Stimulated activated CD4-positive, alpha-beta T cell treated with anti-CD3 and anti-CD28 coated beads, Interleukin-1b, Interleukin-23, amount 100 ng/mL, for 24 hours (primary cell): ENCODE measurements around the gene MYO15B.

Source experiments
- DNase-seq, 4 experiments: peaks; one replicate each; pipeline ENCODE4 v3.0.0-alpha.2; 2020; ENCODE audit warnings: low read depth in 4 of 4, low spot score in 1 of 4

MYO15B gene

DNA sequence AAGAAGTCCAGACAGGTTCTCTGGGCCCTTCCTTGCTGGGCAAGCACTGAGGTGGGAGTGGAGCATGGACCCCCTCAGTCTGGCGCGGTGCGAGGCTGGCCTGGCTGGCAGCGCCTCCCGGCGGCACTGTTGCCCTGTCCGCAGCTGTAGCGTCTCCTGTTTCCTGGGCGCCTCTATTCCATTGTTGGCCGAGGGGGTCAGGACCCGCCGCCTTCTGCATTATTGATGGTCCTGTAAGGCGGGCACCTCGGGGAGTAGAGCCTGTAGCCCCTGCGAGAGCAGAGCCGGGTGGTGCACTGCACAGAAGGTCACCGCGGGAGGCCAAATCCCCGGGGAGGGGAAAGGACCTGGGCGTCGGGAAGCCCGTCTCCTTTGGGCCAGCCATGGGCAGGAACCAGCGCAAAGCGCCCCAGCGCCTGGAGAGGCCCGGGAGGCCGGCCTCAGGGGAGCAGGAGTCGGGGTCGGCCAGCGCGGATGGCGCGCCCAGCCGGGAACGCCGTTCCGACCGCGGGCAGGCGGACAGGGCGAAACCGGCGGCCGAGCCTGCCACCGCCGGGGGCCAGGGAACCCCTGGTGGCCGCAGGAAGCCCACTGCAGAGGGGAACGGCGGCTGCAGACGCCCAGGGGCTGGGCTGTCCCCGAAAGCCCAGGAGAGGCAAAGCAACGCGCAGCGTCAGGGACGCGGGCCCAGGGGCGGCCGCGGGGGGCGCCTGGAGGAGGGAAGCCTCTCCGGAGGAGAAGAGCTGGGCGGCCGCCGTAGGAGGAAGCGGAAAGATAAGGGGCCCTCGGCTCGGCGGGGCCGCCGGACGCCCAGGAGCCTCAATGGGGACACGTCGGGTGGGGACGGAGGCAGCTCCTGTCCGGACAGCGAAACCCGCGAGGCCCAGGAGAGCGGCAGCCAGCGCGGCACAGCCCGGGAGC, at the start of gene MYO15B:
Gene MYO15B (plus strand): TSS at position 126 of the 921 bp plus-strand sequence. CDS start 258 bp downstream, at position 384.
- DNase-seq = peak in 3 of 4 experiments; percentile 18 to 46 (median 28)

DNA sequence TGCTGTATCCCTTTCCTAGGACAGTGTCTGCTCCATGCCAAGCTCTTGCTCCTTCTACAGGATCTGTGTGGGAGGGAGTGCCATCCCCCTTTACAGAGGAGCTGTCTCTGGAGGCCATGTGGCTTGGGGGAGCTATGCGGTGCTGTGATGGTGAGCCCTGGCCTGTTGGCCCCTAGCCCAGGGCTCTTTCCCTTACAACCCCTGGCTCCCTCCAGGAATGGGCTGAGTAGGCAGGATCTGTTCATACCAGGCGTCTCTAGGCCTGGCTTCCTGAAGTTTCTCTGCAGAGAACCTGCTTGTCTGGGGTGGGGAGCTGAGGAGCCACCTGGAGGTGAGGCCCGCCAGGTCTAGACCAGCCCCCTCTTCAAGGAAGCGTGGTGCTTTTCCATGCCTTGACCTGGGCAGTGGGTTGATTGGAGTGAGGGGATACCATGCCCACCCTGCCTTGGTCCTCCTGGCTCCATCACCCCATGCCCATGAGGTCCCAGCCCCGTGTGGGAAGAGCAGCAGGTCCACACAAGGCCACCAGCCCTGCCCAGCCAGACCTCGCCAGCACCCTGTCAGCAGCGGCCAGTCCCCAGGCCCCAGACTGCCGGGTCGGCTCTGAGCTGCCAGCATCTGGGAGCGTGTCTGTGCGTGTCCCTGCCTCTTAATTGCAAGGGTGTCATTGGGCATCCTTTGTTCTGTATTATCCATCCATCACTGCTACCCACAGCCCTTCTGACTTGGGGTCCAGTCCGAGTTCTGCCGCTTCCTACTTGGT, 47.5 kb upstream of the MYO15B start:
- DNase-seq = no peak

DNA sequence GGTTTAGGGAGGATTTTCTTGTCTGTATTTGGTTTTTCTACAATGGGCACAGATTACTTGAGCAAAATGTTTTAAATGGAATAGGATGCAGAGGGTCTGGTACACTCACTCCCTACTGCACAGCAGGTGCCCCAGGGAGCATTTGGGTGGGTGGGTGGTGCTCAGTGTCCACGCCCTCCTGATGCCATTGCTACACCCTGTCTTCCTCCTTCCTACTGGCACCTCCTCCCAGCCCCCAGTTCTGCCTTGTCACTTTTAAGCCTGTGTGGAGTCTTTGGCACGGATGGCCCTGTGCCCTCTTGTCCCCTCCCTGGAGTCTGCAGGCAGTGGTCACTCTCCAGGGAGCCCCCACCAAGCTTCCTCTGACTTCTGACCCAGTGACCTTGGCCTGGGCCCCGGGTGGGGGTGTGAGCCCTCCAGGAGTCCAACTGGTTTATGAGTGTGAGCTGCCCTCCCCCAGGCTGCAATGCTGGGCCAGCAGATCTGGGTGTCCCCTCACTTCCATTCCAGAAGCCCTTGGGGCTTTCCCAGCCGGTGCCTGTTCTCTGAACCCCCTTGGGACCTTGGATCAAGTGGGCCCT, 46.6 kb upstream of the MYO15B start:
- DNase-seq = no peak

DNA sequence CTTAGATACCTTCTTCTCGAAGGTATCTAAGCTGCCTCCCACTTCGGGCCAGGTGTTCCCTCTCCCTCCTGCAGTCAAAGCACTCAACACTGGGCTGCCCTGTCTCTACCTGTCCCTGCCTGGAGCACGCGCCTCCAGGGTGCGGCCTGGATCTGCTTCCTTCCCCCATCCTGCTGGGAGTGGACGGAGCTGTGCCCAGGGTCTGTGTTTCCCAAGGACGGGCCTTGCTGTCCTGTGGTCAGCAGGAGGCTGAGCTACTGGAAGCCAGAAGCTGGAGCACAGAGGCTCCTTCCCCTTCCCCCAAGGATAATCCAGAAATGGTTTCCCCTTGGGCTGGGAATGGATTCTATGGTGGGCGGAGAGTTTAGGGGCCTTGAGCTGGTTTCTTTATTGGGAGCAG, 45.4 kb upstream of the MYO15B start:
- DNase-seq = no peak

DNA sequence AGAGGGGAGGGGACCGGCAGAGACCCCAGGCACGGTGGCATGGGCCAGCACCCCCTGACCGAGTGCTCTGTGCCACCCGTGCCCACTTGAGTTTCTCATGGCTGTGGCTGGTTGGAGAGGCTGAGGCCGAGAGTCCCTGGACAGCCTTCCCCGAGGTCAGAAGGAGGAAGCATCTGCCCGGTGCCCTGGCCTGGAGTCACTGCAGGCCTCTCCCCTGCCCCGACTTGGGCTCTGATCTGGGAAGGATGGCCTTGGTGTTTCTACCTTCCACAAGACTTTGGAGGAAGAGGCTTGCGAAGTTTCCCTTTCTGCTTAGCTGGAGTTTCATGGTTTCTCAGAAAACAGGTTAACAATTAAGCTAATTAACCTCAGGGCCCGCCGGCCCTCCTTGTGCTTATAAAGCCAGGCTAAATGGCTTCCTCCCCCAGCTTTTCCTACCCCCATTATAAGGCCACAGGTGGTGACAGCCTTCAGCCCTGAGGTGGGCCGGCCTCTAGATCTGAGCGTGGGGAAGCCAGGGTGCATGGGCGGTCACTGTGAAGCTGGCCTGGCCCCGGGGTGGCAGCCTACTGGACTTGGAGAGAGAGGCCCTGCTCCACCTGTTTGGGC, 44.8 kb upstream of the MYO15B start:
- no peak for DNase-seq

DNA sequence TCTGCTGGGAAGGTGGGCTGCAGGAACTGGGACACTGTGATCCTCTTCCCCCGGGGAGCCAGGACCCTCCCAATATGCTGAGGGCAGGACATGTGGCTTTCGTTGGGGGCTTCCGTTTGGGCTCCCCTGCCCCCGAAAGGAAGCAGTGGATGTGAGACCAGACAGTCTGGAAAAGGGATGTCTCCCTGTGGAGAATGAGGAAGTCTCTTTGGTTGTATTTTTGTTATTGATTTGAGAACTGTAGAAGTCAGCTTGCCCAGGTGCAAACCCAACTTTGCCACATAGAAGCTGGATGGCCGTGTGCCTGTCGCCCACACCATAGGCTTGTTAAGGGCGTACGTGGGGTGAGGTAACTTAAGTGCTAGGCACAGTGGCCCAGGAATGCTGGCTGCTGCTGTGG, 43.4 kb upstream of the MYO15B start:
- no peak for DNase-seq

DNA sequence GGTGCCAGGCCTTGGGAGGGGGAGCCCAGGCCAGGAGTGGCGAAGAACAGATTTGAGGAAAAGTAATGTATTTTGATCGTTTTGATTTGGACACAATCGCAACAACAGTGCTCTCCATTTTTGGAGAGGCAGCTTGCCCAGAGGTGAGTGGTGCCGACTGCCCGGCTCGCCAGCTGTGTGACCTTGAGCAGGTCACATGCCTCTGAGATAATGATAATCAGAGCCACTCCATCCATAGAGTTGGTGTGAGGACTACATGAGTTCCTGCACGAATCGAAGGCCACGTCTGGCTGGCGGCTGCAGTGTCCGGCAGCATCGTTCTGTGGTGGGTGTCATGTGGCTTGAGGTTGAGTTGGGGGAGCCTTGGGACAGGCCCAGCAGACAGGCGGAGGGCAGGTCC, 41.4 kb upstream of the MYO15B start:
- DNase-seq = no peak

DNA sequence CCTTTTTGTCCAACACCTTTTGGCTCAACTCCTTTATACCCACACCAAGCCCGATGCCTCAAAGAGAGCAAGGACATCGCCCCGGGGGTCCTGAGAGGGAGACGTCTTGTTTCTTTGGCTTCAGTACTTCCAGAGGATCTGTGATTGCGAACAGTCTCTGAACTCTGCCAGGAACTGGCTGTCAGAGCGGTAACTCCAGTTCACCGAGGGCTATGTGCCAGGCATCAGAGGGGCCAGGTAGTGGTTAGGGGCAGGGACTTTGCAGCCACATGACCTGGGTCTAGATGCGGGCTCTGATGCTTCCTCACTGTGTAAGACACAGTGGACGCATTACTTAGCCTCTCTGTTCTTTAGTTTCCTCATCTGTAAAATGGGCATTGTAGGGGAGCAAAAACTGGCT, 40.5 kb upstream of the MYO15B start:
- DNase-seq = no peak

DNA sequence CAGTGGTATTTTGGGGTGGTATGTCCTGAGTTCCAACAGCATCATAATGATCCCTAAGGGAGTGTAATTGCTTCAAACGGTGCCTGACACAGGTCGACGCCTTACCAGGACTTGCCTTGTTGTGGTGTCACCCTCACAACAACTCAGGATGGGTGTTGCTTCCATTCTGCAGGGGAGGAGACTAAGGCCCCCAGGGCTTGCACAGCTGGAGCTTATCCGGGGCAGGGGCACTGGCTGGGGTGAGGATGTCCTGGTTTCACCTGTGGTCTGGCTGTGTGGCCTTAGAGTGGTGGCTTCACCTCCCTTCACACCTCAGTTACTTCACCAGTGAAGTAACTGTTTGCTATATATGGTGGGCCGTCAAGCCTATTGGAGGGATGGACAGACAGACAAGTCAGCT, 38.8 kb upstream of the MYO15B start:
- DNase-seq = no peak

DNA sequence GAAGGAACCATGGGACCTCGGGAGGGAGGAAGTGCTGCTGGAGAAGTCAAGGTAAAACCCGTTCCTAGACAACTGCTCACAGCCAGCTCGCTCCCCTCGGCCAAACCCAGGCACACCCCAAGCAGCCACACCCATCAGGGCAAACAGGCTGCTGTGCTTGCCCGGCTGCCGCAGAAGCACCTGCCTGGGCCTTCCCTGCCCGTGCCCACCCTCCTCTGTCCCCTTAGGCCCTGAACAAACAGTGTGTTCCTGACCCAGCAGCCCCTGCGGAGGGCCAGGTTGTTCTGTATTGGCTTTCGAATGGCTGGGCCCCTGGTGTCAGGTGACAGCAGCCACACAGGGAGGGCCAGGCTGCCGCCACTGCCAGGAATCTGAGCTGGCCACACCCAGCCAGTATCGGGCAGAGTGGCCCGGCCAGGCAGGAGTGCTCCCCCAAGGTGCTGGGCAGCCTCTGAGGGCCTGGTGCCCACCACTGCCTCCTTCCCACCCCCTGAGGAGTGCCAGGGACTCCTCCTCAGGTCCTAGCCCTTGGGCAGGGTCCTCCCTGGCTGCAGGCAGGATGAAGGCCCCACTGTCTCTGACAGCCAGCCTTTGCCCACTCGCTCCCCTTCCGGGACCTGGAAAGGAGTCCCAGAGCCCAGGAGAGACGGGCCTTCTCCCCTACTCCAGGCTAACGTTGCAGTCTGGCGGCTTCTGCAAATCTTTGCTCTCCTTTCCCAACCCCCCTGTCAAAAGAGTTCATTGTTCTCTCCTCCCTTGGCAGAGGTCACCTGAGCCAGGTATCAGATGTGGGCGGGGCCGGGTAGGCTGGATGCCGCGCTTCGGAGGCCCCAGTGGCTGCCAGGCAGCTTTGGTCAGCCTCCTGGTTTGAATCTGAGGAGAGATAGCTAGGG, 38.1 kb upstream of the MYO15B start:
- DNase-seq = no peak

DNA sequence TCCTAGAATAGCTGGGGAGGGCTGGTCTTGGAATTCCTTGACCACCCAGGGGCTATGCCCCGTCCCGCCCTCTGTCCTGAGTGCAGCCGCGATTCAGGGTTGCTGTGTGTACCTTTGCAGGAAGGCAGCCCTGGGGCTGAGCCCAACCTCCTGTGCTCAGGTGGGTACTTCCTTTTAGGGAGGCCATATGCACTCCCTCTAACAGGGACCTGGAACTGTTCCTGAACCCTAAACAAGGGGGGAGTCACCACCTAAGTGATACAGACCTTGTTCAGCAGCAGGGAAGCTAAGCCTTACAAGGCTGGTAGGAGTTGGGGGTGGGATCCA, 37.5 kb upstream of the MYO15B start:
- no peak for DNase-seq

DNA sequence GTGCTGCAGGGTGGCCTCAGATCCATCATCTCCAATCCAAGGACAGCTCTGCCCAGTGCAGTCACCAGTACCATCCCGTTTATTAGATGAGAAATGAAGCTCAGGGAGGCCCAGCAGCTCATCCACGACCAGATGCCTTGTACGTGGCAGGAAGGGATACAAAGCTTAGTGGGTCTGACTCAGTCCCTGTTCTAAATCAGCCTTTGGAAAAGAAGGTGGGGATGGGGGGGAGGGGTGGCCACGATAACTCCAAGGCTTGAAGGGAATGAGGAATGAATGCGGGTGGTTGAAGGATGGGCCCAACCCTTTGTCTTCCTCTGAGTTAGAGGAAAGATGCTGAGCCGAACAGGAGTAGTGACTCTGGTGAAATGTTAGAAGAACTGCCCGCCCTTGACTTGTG, 36.3 kb upstream of the MYO15B start:
- no peak for DNase-seq

DNA sequence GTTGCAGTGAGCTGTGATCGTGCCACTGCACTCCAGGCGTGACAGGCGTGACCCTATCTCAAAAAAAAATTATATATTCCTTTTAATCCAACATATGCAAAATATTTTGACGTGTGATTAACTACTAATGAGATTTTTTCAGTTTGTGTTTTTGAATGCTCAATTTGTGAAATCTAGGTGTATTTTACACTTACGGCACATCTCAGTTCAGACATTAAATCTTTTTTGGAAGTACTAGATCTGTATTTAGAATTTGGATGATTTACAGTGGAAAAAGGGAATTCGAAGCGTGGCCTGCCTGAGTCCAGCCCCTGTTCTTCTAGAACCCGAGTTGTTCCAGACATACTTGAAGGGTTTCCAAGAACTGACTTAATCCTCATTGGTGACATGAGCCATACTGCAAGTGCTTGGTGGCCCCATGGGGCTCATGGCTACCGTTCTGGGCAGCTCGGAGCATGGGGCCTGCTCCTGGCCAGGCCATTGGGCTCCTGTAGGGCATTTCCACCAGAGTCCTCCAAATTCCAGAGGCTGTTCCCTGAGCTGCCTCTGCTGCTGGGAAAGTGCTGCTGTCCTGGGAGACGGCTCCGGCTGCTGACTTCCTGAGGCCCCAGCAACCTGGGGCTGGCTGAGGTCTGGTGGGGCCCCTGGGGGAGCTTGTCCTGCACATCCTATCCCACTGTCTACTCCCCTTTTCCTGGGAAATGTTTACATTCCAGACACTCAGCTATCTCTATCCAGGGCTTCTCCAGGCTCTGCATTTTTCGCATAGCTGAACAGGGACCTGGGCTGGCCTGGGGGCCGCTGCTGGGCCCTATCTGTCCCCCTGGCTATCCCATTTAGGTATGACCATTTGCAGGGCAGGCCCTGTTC, 34.9 kb upstream of the MYO15B start:
- DNase-seq = no peak

DNA sequence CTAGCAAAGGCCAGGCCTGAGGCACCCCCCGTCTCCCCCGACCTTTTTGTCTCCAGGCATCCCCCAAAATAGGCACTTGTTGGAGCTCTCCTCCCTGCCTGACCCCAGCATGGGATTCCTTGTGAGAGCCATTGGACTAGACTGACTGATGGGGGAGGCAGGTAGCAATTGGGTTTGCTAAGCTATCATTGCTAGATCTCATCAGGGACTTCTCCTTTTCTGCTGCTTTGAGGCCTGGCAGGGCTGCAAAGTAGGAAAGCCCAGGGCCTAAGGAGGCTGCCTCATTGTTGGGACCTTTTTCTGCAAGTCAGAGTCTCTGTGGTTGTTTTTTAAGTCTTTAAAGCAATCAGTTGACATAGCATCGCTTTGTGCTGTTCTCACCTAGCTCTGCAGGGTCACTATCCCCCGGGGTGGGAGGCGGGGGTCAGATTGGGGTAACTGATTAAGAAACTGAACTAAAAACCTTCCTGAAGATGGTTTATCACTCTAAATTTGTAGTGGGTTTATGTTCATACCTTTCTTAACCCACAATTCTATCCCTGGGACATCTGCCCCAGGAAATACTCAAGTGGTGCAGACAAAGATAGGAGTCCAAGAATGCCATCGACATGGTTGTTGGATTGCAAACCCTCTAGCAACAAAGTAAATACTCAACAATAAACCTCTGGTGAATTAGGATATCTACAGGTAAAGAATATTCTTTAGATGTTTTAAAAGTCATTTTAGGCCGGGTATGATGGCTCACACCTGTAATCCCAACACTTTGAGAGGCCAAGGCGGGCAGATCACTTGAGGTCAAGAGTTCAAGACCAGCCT, 34.1 kb upstream of the MYO15B start:
- no peak for DNase-seq

DNA sequence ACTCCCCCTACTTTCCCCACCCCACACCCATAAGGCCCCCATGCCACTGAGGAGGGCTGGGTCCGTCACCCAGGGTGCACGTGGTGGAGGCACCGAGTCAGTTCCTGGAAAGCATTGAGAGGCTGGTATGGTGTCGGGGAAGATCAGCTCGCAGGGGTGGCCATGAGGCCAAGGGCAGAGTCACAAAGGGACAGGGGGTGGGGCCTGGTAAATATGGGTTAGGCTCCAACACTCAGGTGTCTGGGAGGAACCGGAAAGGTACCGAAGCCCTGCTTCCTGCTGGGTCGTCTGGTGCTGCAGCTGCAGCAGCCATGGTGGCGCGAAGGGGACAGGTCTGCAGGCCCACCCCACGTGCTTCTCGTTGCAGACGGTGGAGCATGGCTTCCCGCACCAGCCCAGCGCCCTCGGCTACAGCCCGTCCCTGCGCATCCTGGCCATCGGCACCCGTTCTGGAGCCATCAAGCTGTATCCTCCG, 31.9 kb upstream of the MYO15B start:
- DNase-seq = no peak

DNA sequence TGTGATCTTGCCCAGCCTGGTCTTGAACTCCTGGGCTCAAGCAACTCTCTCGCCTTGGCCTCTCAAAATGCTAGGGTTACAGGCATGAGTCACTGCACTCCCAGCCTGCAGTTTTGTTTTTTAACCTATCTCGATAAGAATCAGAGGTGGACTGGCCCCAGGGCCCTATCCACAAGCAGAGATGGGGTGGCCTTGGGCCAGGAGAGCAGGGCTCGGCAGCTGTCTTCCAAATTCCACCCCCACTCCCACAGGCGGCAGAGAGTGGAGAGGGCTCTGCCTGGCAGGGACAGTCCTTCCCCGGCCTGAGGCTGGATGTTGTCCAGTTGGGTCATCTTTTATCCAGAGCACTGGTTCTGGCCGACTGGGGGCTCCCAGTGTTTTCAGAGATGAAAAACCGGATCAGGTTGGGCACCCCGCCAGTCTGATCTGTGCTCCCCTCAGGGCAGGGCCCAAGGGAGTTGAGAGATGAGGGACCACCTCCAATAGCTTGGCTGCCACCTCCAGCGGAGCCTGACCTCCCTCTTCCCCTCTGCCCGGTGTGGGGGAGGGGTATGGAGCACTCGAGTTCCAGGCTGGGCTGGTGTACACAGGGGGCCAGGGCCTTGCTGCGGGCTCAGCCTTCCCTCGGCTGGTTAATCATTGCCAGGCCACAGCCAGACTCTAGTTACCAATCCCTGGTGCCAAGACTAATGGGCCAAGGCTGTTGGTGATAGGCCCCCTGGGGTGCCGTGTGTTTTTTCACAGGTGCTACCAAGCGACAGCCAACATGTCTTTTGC, 30.3 kb upstream of the MYO15B start:
- DNase-seq = no peak

DNA sequence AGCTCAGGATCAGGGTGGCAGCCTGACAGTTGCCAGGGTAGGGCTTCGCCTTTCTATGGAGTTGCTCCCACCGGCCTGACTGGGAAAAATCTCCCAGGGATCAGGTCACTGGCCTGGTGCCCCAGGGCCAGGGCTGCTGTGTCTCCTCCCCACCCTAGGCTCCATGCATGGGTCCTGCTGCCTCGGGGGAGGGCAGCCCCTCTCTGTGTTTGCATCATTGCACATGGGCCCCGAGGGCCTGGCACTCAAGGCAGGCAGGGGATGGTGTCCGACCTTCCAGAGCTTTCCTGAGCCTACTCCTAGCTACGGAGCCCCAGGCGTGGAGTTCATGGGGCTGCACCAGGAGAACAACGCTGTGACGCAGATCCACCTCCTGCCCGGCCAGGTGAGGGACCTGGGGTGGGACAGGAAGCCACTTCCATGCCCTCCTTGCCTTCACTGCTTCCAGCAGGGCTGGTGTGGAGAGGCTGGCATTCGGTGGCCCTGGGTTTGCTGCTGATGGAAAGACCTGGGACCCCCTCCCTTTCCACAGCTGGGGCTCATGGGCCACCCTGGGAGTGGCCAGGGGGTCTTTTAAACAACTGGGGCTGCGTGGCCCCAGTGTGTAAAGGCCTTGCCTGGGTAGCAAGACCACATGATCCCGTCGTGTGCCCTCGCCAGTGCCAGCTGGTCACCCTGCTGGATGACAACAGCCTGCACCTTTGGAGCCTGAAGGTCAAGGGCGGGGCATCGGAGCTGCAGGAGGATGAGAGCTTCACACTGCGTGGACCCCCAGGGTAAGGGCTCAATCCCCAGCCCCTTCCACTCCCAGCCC, 29.5 kb upstream of the MYO15B start:
- no peak for DNase-seq
